Peyer's patch (tissue), 4 donors: Measurements from ENCODE around the gene ANKRD29.

Source experiments
- CTCF ChIP-seq, 6 experiments: fragments of 450-650 bp in 4 of 6; fragments of 200-600 bp in 2 of 6; sonication (generic) in 1 of 6; IDR thresholded peaks; one replicate each; pipeline ENCODE4 v1.5.1; 2017 to 2019; ENCODE audit warnings: antibody characterized with exemption in 6 of 6, mild to moderate bottlenecking in 3 of 6, moderate library complexity in 1 of 6
- POLR2A ChIP-seq, 2 donors: fragments of 450-650 bp; IDR thresholded peaks; one replicate each; pipeline ENCODE4 v1.5.1; 2017; ENCODE audit warnings: antibody characterized with exemption in 2 of 2, mild to moderate bottlenecking in 2 of 2, moderate library complexity in 2 of 2

- TF ChIP-seq CTCF (IDR thresholded peaks at IDR 0.05) (no peak), POLR2A (IDR thresholded peaks at IDR 0.05) (no peak)
Measured at GRCh38 chr18:23645568-23646175, 17.0 kb downstream of the ANKRD29 start.
